SK-N-SH (cell line): ENCODE measurements around the gene ZBTB45. TPM values are rescaled to one million over a fixed set of nuclear protein-coding genes. Genes with fewer than 3 reads are reported as not detected.

ENCODE experiments used
- CTCF ChIA-PET: fragments of 300-600, 350-600 bp; formaldehyde crosslinking; extraction: SDS; loops from one replicate; lab custom pipeline; 2021; lab: Yijun Ruan, JAX
- POLR2A ChIA-PET: fragments of 350-600 bp; sonication (Branson Sonifier 250); formaldehyde crosslinking; extraction: SDS; loops from one replicate; lab custom pipeline; 2020; ENCODE audit warnings: antibody characterized with exemption, inconsistent platforms; lab: Yijun Ruan, JAX
- DNase-seq: peaks from one replicate; pipeline ENCODE4 v3.0.0; 2012
- H2AFZ ChIP-seq: fragments of 200-600 bp; sonication (generic); 2 replicates; pipeline ENCODE4 v1.8.1; 2016; ENCODE audit warnings: antibody characterized with exemption, mild to moderate bottlenecking, low read depth
- H3F3A ChIP-seq: fragments of 200-600 bp; sonication (generic); replicated peaks from 2 replicates; pipeline ENCODE3; 2016; ENCODE audit warnings: antibody characterized with exemption, mild to moderate bottlenecking; ENCODE audit not compliant: insufficient read depth
- H3K27ac ChIP-seq, 2 experiments: fragments of 200-500 bp in 1 of 2; fragments of 200-600 bp in 1 of 2; sonication (Bioruptor generic) in 1 of 2; sonication (generic), shearing (Covaris generic) in 1 of 2; 2 replicates each; pipeline versions ENCODE4 v1.5.1 to v1.6.1; 2014 to 2016; ENCODE audit warnings: low read depth in 2 of 2, inconsistent platforms in 1 of 2, low read length in 1 of 2, mild to moderate bottlenecking in 1 of 2, mixed read lengths in 1 of 2
- H3K27me3 ChIP-seq: fragments of 200-600 bp; sonication (generic), shearing (Covaris generic); 2 replicates; pipeline ENCODE4 v1.6.1; 2016; ENCODE audit warnings: mixed run types; ENCODE audit not compliant: insufficient read depth
- H3K36me3 ChIP-seq, 2 experiments: fragments of 200-500 bp in 1 of 2; fragments of 200-600 bp in 1 of 2; sonication (Bioruptor generic) in 1 of 2; sonication (generic) in 1 of 2; replicated peaks in 1 of 2; 2 replicates each; pipeline versions ENCODE3 to v1.5.1; 2014 to 2016; ENCODE audit warnings: low read length in 1 of 2, mild to moderate bottlenecking in 1 of 2; ENCODE audit not compliant: insufficient read depth in 2 of 2, control insufficient read depth in 1 of 2
- H3K4me1 ChIP-seq, 2 experiments: fragments of 200-500 bp in 1 of 2; fragments of 200-600 bp in 1 of 2; sonication (Bioruptor generic) in 1 of 2; sonication (generic), shearing (Covaris generic) in 1 of 2; 2 replicates each; pipeline versions ENCODE4 v1.5.1 to v1.6.1; 2014 to 2016; ENCODE audit warnings: low read depth in 1 of 2, low read length in 1 of 2, mixed run types in 1 of 2; ENCODE audit not compliant: insufficient read depth in 2 of 2, control insufficient read depth in 1 of 2
- H3K4me2 ChIP-seq: fragments of 200-600 bp; sonication (generic), shearing (Covaris generic); 2 replicates; pipeline ENCODE4 v1.6.1; 2017; ENCODE audit warnings: mixed run types
- H3K4me3 ChIP-seq, 2 experiments: fragments of 200-500 bp in 1 of 2; fragments of 200-600 bp in 1 of 2; sonication (Bioruptor generic) in 1 of 2; sonication (generic), shearing (Covaris generic) in 1 of 2; 2 replicates each; pipeline versions ENCODE4 v1.5.1 to v1.8.1; 2014 to 2016; ENCODE audit warnings: low read depth in 2 of 2, inconsistent platforms in 1 of 2, low read length in 1 of 2, mild to moderate bottlenecking in 1 of 2, mixed read lengths in 1 of 2, moderate library complexity in 1 of 2
- H3K79me2 ChIP-seq: fragments of 200-600 bp; sonication (generic); 2 replicates; pipeline ENCODE4 v1.8.1; 2017; ENCODE audit warnings: mild to moderate bottlenecking; ENCODE audit not compliant: insufficient read depth
- H3K9ac ChIP-seq: fragments of 200-600 bp; sonication (generic); 2 replicates; pipeline ENCODE4 v1.6.1; 2017; ENCODE audit warnings: mixed run types
- H3K9me2 ChIP-seq: fragments of 200-600 bp; sonication (generic); 2 replicates; pipeline ENCODE4 v1.6.1; 2017; ENCODE audit warnings: mixed run types
- H3K9me3 ChIP-seq: fragments of 200-600 bp; sonication (generic); 2 replicates; pipeline ENCODE4 v1.6.1; 2017; ENCODE audit warnings: mixed run types, mild to moderate bottlenecking, moderate library complexity
- H4K20me1 ChIP-seq: fragments of 200-600 bp; sonication (generic); 2 replicates; pipeline ENCODE4 v1.6.1; 2017; ENCODE audit warnings: mild to moderate bottlenecking, mixed run types; ENCODE audit not compliant: insufficient read depth
- CHD2 ChIP-seq: fragments of 150-350 bp; IDR thresholded peaks from 2 replicates; pipeline ENCODE4 v1.6.1; 2018; ENCODE audit warnings: low read length; ENCODE audit not compliant: partially characterized antibody
- ELF1 ChIP-seq: IDR thresholded peaks from 2 replicates; pipeline ENCODE4 v1.4.0; 2012
- FOXM1 ChIP-seq: IDR thresholded peaks from 2 replicates; pipeline ENCODE4 v1.4.0; 2012; ENCODE audit warnings: low read depth, mild to moderate bottlenecking
- MAX ChIP-seq: IDR thresholded peaks from 2 replicates; pipeline ENCODE4 v1.4.0; 2012; ENCODE audit warnings: low read depth
- MEF2A ChIP-seq: IDR thresholded peaks from 2 replicates; pipeline ENCODE4 v1.4.0; 2012; ENCODE audit warnings: low read depth, borderline replicate concordance
- POLR2AphosphoS5 ChIP-seq: IDR thresholded peaks from 2 replicates; pipeline ENCODE4 v1.6.1; 2012; ENCODE audit warnings: low read depth, low read length
- SIN3A ChIP-seq: IDR thresholded peaks from 2 replicates; pipeline ENCODE4 v1.6.1; 2012; ENCODE audit warnings: low read depth, mild to moderate bottlenecking, low read length, moderate library complexity, borderline replicate concordance
- TEAD4 ChIP-seq: IDR thresholded peaks from 2 replicates; pipeline ENCODE4 v1.4.0; 2012; ENCODE audit warnings: mild to moderate bottlenecking, borderline replicate concordance; ENCODE audit not compliant: insufficient read depth
- WGBS: methylation state at CpG from one replicate; pipeline ENCODE4 v1.1.6; 2017; ENCODE audit warnings: low lambda C conversion rate; 5-methylcytosine and 5-hydroxymethylcytosine counted together
- polyA plus RNA-seq, 3 experiments: library from polyadenylated mRNA; depleted of rRNA; stranded (reverse); fragments of >200 nt; gene quantifications; 2 replicates each; pipeline ENCODE4 v1.2.3, GENCODE V29; 2012
- TF ChIP-seq, protein P1 (sequence below): fragments of 200-600 bp; sonication (generic); IDR thresholded peaks from 2 replicates; pipeline ENCODE4 v1.6.1; 2017; ENCODE audit warnings: antibody characterized with exemption, mild to moderate bottlenecking, moderate library complexity
- TF ChIP-seq, protein P2 (sequence below): fragments of 150-350 bp; IDR thresholded peaks from 2 replicates; pipeline ENCODE4 v1.6.1; 2016; ENCODE audit warnings: mild to moderate bottlenecking, low read depth, low read length
- TF ChIP-seq, protein P3 (sequence below): fragments of 150-350 bp; IDR thresholded peaks from 2 replicates; pipeline ENCODE4 v1.6.1; 2017; ENCODE audit warnings: antibody characterized with exemption, low read length, low read depth, borderline replicate concordance

The ZBTB45 gene
- polyA plus RNA-seq, 1 of the 3 experiments (the other 2 are of a cell fraction): 11.3 TPM

DNA sequence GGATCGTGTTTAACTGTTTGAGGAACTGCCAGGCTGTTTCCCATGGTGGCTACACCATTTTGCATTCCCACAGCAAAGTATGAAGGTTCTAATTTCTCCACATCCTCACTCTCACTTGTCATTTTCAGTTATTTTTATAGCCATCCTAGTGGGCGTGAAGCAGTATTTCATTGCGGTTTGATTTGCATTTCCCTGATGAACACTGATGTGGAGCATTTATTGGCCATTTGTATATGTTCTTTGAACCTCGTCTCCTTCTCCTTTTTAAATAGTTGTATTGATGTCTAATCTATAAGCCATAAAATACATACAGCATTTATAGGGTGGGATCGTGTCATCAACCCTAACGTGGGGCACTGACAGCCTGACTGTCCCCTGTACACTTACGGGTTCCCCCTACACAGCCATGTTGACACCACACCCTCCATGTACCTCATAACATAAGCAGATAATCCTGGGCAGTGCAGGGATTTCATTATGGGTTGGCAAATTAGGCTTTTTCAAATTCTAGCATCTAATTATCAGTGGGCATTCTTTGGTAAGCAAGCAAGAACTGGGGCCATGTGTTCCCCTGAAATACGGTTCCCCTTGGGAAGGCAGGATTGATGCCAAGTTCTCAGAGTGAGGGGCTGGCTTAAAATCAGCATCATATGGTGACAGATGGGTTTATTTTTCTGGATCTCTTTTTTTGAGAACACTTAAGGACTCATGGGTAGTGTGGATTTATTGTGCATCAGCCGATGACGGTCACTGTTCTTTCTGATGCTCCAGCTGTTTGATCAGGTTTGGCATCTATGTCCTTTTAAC, 11.6 kb upstream of the ZBTB45 start (continued):
- TF ChIP-seq, protein P1, sequence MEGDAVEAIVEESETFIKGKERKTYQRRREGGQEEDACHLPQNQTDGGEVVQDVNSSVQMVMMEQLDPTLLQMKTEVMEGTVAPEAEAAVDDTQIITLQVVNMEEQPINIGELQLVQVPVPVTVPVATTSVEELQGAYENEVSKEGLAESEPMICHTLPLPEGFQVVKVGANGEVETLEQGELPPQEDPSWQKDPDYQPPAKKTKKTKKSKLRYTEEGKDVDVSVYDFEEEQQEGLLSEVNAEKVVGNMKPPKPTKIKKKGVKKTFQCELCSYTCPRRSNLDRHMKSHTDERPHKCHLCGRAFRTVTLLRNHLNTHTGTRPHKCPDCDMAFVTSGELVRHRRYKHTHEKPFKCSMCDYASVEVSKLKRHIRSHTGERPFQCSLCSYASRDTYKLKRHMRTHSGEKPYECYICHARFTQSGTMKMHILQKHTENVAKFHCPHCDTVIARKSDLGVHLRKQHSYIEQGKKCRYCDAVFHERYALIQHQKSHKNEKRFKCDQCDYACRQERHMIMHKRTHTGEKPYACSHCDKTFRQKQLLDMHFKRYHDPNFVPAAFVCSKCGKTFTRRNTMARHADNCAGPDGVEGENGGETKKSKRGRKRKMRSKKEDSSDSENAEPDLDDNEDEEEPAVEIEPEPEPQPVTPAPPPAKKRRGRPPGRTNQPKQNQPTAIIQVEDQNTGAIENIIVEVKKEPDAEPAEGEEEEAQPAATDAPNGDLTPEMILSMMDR: no peak
- TF ChIP-seq, protein P2, sequence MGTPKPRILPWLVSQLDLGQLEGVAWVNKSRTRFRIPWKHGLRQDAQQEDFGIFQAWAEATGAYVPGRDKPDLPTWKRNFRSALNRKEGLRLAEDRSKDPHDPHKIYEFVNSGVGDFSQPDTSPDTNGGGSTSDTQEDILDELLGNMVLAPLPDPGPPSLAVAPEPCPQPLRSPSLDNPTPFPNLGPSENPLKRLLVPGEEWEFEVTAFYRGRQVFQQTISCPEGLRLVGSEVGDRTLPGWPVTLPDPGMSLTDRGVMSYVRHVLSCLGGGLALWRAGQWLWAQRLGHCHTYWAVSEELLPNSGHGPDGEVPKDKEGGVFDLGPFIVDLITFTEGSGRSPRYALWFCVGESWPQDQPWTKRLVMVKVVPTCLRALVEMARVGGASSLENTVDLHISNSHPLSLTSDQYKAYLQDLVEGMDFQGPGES: no peak
- TF ChIP-seq MEF2A (no peak), TEAD4 (no peak), CHD2 (no peak), FOXM1 (no peak)

DNA sequence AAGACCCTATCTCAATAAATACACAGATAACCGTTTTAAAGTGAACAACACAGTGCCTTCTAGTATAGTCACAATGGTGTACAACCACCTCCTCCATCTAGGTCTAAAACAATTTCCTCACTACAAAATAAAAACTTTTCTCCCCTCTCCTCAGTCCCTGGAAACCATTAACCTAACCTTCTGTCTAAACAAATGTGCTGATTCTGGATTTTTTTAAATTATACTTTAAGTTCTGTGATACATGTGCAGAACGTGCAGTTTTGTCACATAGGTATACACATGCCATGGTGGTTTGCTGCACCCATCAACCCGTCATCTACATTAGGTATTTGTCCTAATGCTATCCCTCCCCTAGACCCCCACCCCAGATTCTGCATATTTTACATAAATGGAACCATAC, 9.8 kb upstream of the ZBTB45 start:
- Histone ChIP-seq H3F3A (no peaks in the 10 kb centered on the region), H3K9me3 (no peaks in the 10 kb centered on the region), H3K9ac (no peak overlapping the region), H3K9me2 (no peaks in the 10 kb centered on the region), H3K36me3 (no peaks in the 10 kb centered on the region), H3K4me1 (no peaks in the 10 kb centered on the region; a peak in 1 of 4 replicates), H3K27ac (no peak overlapping the region), H3K4me3 (no peak overlapping the region), H3K4me2 (no peak overlapping the region), H3K27me3 (peaks cover 22% of the 10 kb centered on the region; the same call in 1 of the 2 replicates), H2AFZ (no peak overlapping the region), H3K79me2 (no peaks in the 10 kb centered on the region), H4K20me1 (no peaks in the 10 kb centered on the region)
- ChIA-PET POLR2A (no interaction called here), CTCF (no interaction called here)
- WGBS: 28% methylated on average over 3 of the region's 3 CpGs
- DNase-seq: no peak
- TF ChIP-seq MAX (no peak), SIN3A (no peak), POLR2AphosphoS5 (no peak), ELF1 (no peak)
- TF ChIP-seq, protein P3, sequence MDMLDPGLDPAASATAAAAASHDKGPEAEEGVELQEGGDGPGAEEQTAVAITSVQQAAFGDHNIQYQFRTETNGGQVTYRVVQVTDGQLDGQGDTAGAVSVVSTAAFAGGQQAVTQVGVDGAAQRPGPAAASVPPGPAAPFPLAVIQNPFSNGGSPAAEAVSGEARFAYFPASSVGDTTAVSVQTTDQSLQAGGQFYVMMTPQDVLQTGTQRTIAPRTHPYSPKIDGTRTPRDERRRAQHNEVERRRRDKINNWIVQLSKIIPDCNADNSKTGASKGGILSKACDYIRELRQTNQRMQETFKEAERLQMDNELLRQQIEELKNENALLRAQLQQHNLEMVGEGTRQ: no peak
